ENCODE data around the gene NBL1.

Gene NBL1

DNA sequence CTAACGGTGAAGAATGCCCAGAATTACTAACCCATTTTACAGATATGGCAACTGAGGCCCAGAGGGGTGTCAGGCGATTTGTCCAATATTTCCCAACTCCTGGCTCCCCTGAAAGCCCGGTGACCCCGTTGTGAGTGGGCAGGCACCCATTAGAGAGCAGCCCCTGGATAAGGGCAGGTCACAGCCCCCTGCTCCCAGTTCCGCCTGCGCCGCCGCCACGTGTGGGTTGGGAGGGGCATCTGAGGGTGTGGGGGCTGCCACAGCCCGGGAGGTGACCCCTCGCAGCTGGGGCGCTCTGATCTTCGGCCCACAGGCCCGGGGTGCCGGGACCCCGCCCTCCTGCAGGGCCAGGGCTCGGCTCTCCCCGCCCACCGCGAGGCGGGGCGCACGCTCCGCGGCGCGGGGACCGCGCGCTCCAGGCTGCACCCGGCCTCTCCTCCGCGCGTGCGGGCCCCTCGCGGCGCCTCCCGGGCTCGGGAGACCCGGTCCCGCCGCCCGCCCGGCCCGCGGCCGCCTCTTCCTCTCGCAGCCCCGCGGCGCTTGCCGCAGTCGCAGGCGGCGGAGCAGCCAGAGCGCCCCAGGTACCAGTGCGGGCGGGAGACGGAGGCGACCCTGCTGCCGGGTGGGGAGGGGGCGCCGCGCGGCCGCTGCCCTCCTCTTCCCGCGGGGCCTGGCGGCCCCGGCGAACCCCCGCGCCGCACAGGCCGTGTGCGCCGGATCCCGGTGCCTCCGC is 20.5 kb downstream of the NBL1 start, which contains the start of gene HTR6:
TSS of gene HTR6 (plus strand) at position 423 of the 733 bp plus-strand sequence. CDS start 879 bp downstream, outside the sequence.
- Mint-ChIP-seq H3K4me3 (no peak within 1 kb of the TSS), H3K9me3 (no peaks in the 10 kb centered on the region), H3K36me3 (ENCODE audit: low read depth) (no peaks in the 10 kb centered on the region), H3K27ac (no peak within 1 kb of the TSS), H3K4me1 (ENCODE audit: low read depth) (peaks cover 6% of the 10 kb centered on the region), H3K27me3 (ENCODE audit: low read depth) (peaks cover 69% of the 10 kb centered on the region)

DNA sequence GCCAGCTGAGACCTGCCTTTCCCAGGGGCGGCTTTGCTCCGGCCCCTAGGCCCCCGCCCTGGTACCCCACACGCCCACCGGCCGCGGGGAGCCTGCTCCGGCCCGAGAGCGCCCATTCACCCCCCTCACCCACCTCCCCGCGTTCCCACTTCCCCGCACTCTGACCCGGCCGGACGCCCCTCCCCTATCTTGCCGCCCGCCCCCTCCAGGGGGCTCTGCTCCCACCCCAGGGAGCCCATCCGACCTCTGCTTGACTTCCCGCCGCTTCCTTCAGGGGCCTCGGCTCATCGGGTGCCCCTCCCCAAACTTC is 21.0 kb downstream of the NBL1 start:
- H3K4me1 Mint-ChIP-seq (ENCODE audit: low read depth), result peaks cover 3% of the 10 kb centered on the region
- no peaks in the 10 kb centered on the region for H3K9me3 Mint-ChIP-seq
- H3K27me3 Mint-ChIP-seq (ENCODE audit: low read depth), result peaks cover 71% of the 10 kb centered on the region
- H3K27ac Mint-ChIP-seq, result no peak overlapping the region
- no peak overlapping the region for H3K4me3 Mint-ChIP-seq
- no peaks in the 10 kb centered on the region for H3K36me3 Mint-ChIP-seq (ENCODE audit: low read depth)

DNA sequence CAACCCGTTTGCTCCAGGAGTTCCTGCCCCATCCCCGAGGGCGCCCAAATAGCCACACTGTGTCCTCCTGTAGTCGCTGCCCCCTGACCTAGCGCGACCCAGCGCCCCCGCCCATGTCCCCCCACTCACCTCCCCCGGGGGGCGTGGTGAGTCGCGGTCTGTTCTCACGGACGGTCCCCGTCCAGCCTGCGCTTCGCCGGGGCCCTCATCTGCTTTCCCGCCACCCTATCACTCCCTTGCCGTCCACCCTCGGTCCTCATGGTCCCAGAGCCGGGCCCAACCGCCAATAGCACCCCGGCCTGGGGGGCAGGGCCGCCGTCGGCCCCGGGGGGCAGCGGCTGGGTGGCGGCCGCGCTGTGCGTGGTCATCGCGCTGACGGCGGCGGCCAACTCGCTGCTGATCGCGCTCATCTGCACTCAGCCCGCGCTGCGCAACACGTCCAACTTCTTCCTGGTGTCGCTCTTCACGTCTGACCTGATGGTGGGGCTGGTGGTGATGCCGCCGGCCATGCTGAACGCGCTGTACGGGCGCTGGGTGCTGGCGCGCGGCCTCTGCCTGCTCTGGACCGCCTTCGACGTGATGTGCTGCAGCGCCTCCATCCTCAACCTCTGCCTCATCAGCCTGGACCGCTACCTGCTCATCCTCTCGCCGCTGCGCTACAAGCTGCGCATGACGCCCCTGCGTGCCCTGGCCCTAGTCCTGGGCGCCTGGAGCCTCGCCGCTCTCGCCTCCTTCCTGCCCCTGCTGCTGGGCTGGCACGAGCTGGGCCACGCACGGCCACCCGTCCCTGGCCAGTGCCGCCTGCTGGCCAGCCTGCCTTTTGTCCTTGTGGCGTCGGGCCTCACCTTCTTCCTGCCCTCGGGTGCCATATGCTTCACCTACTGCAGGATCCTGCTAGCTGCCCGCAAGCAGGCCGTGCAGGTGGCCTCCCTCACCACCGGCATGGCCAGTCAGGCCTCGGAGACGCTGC is 21.7 kb downstream of the NBL1 start:
- H3K4me3 Mint-ChIP-seq, result peak overlapping the region; percentile 31
- no peak overlapping the region for H3K27ac Mint-ChIP-seq
- no peaks in the 10 kb centered on the region for H3K9me3 Mint-ChIP-seq
- peaks cover 3% of the 10 kb centered on the region for H3K4me1 Mint-ChIP-seq (ENCODE audit: low read depth)
- H3K27me3 Mint-ChIP-seq (ENCODE audit: low read depth), result peaks cover 73% of the 10 kb centered on the region
- H3K36me3 Mint-ChIP-seq (ENCODE audit: low read depth), result no peaks in the 10 kb centered on the region

DNA sequence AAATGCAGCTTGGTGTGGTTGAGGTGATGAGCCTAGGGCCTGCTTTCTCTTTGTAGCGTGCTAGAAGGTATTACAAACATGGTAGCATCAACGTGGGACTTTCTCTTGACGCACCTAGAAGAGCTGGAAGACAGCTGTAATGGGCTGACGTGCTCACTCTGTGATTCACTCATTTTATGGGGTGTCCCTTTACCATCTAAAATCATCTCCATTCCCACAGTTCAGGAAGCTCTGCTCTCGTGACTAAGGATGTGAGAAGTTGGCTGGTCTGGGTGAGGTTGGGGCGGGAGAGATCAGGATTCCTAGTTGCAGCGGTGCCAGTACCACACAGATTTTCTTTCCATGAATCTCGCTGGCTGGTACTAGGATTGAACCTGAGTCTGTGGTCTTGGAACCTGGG is 24.8 kb downstream of the NBL1 start:
- no peaks in the 10 kb centered on the region for H3K36me3 Mint-ChIP-seq (ENCODE audit: low read depth)
- H3K9me3 Mint-ChIP-seq, result no peaks in the 10 kb centered on the region
- peaks cover 3% of the 10 kb centered on the region for H3K4me1 Mint-ChIP-seq (ENCODE audit: low read depth)
- no peak overlapping the region for H3K4me3 Mint-ChIP-seq
- peaks cover 52% of the 10 kb centered on the region for H3K27me3 Mint-ChIP-seq (ENCODE audit: low read depth)
- no peak overlapping the region for H3K27ac Mint-ChIP-seq

DNA sequence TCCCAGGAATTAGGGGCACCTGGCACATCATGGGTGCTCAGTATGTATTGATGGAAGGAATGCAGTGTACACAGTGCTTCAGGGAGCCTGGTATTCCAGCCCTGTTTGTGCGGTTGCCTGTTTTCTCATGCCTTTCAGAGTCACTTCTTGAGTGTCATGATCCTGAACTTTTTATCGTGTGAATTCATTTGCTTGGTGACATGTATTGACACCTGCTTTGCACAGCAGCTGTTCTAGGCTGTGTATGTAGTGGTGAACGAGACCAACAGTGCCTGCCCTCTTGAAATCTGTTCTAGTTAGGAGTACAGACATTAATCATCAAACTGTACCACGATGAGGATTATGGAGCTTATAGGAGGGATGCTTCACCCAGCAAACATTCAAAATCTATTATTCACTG is 26.7 kb downstream of the NBL1 start:
- H3K4me1 Mint-ChIP-seq (ENCODE audit: low read depth), result peaks cover 2% of the 10 kb centered on the region
- H3K27ac Mint-ChIP-seq, result no peak overlapping the region
- H3K9me3 Mint-ChIP-seq, result no peaks in the 10 kb centered on the region
- H3K27me3 Mint-ChIP-seq (ENCODE audit: low read depth), result peaks cover 42% of the 10 kb centered on the region
- H3K36me3 Mint-ChIP-seq (ENCODE audit: low read depth), result no peaks in the 10 kb centered on the region
- H3K4me3 Mint-ChIP-seq, result no peak overlapping the region

DNA sequence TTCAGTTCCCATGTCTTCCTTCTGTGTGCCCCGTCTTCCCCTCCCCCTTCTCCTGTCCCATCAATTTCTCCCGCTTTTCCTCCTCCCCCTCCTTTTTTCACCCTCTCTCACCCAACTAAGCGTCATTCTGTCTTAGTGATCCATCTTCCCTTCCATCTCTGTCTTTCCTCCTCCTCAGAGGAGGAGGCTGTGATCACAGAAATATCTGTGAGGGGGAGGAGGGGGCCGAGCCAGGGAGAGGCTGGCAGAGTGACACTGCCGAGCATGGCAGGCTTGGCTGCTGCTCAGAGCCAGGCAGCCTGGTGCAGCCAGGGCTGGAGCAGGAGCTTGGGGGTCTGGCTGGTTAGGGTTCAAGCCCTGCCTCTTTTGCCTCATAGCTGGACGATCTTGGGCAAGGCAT is 28.1 kb downstream of the NBL1 start:
- H3K4me1 Mint-ChIP-seq (ENCODE audit: low read depth), result no peaks in the 10 kb centered on the region
- H3K4me3 Mint-ChIP-seq, result no peak overlapping the region
- H3K27me3 Mint-ChIP-seq (ENCODE audit: low read depth), result peaks cover 27% of the 10 kb centered on the region
- no peaks in the 10 kb centered on the region for H3K9me3 Mint-ChIP-seq
- no peak overlapping the region for H3K27ac Mint-ChIP-seq
- no peaks in the 10 kb centered on the region for H3K36me3 Mint-ChIP-seq (ENCODE audit: low read depth)

DNA sequence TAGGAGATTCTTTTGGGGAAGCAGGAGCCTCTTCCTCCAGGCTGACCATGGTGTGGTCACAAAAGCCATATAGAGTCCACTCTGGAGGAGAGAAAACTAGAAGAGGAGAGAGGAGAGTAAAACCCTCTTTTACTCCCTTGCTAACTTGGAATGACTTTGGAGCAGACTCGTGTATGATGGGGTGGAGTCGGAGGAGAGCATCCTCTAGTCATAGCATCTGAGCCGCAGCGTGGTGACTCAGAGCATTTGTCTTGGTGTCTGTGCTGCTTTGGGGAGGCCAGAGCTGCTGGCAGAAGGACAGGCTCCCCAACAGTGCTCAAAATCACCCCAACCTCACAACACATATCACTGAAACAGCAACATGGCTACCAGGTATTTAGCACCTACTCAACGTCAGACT is 31.7 kb downstream of the NBL1 start:
- no peaks in the 10 kb centered on the region for H3K4me1 Mint-ChIP-seq (ENCODE audit: low read depth)
- no peaks in the 10 kb centered on the region for H3K27me3 Mint-ChIP-seq (ENCODE audit: low read depth)
- H3K4me3 Mint-ChIP-seq, result no peak overlapping the region
- no peaks in the 10 kb centered on the region for H3K9me3 Mint-ChIP-seq
- H3K36me3 Mint-ChIP-seq (ENCODE audit: low read depth), result no peaks in the 10 kb centered on the region
- no peak overlapping the region for H3K27ac Mint-ChIP-seq

DNA sequence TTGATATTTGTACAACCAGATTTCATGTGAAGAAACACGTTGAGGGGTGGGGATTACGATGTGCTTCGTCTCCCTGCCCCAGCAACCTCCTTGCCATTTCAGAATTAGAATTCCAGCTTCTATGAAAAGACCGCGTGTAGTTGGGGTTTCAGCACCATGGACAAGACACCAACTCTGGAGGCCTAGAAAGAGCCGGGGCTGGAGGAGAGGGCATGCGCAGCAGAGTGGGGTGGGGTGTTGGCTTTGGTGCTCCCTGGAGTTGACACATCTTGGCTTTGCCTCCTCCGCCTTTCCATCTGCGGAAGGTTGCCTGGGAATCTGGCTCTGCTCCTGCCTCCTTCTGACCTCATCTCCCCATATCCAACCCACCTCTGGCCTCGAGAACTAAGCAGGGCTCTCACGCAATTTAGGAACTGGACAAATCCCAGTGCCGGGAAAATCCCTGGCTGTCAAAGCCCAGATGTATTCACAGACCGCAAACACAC is 32.4 kb downstream of the NBL1 start:
- Mint-ChIP-seq H3K4me3 (no peak overlapping the region), H3K27ac (no peak overlapping the region), H3K4me1 (ENCODE audit: low read depth) (no peaks in the 10 kb centered on the region), H3K27me3 (ENCODE audit: low read depth) (no peaks in the 10 kb centered on the region), H3K9me3 (no peaks in the 10 kb centered on the region), H3K36me3 (ENCODE audit: low read depth) (no peaks in the 10 kb centered on the region)

DNA sequence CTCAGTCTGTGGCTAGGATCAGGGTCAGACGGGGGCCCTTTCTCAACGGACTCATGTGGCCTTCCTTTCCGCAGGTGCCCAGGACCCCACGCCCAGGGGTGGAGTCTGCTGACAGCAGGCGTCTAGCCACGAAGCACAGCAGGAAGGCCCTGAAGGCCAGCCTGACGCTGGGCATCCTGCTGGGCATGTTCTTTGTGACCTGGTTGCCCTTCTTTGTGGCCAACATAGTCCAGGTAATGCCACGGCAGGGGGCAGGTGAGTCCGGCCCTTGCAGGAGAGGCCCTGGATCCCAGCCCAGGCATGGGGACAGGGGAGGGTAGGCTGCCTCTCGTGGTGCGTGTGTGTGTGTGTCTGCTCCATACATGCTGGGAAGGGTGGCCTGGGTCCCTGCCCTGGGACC is 34.4 kb downstream of the NBL1 start:
- Mint-ChIP-seq H3K36me3 (ENCODE audit: low read depth) (no peaks in the 10 kb centered on the region), H3K27me3 (ENCODE audit: low read depth) (no peaks in the 10 kb centered on the region), H3K9me3 (no peaks in the 10 kb centered on the region), H3K27ac (no peak overlapping the region), H3K4me1 (ENCODE audit: low read depth) (no peaks in the 10 kb centered on the region), H3K4me3 (no peak overlapping the region)

DNA sequence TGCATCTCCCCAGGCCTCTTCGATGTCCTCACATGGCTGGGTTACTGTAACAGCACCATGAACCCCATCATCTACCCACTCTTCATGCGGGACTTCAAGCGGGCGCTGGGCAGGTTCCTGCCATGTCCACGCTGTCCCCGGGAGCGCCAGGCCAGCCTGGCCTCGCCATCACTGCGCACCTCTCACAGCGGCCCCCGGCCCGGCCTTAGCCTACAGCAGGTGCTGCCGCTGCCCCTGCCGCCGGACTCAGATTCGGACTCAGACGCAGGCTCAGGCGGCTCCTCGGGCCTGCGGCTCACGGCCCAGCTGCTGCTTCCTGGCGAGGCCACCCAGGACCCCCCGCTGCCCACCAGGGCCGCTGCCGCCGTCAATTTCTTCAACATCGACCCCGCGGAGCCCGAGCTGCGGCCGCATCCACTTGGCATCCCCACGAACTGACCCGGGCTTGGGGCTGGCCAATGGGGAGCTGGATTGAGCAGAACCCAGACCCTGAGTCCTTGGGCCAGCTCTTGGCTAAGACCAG is 34.9 kb downstream of the NBL1 start:
- H3K27me3 Mint-ChIP-seq (ENCODE audit: low read depth), result no peaks in the 10 kb centered on the region
- no peak overlapping the region for H3K4me3 Mint-ChIP-seq
- H3K4me1 Mint-ChIP-seq (ENCODE audit: low read depth), result no peaks in the 10 kb centered on the region
- H3K27ac Mint-ChIP-seq, result no peak overlapping the region
- no peaks in the 10 kb centered on the region for H3K36me3 Mint-ChIP-seq (ENCODE audit: low read depth)
- no peaks in the 10 kb centered on the region for H3K9me3 Mint-ChIP-seq

DNA sequence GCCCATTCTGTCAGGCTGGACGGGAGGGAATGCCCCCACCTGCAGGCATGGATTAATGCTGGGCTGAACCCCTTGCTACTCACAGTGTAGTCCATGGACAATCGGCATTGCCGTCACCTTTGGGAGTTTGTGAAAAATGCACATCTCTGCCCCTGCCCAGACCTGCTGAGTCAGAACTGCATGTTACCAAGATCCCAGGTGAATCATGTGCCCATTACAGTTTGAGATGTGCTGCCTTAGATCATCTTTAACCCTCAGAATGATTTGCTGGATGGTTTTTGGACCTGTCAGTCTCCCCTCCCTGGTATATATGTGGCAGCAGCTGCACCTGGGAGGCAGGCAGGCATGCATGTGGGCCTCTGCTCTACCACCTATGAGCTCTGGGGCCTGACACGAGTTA is 35.6 kb downstream of the NBL1 start:
- Mint-ChIP-seq H3K36me3 (ENCODE audit: low read depth) (no peaks in the 10 kb centered on the region), H3K9me3 (no peaks in the 10 kb centered on the region), H3K4me3 (no peak overlapping the region), H3K27ac (no peak overlapping the region), H3K4me1 (ENCODE audit: low read depth) (no peaks in the 10 kb centered on the region), H3K27me3 (ENCODE audit: low read depth) (no peaks in the 10 kb centered on the region)

DNA sequence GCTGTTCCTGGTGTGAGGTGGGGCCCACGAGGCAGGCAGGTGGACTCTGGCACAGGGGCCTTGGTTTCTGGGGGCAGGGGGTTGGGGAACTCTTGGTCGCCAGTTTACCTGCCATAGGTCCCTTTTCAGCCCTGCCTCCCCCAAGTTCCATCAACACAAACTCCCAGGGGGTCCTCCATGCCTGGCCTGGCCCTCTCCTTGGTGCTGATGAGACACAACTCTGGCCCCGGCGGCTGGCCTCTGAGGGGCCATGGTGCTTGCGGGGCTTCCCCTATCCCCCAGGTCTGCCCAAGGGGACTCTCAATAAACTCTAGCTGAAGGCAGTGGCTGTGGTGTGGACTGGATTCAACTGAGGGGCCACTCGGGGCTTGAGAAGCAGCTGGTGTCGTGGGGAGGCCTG is 36.5 kb downstream of the NBL1 start:
- H3K36me3 Mint-ChIP-seq (ENCODE audit: low read depth), result no peaks in the 10 kb centered on the region
- H3K4me3 Mint-ChIP-seq, result no peak overlapping the region
- H3K9me3 Mint-ChIP-seq, result no peaks in the 10 kb centered on the region
- no peaks in the 10 kb centered on the region for H3K4me1 Mint-ChIP-seq (ENCODE audit: low read depth)
- H3K27ac Mint-ChIP-seq, result no peak overlapping the region
- H3K27me3 Mint-ChIP-seq (ENCODE audit: low read depth), result no peaks in the 10 kb centered on the region

DNA sequence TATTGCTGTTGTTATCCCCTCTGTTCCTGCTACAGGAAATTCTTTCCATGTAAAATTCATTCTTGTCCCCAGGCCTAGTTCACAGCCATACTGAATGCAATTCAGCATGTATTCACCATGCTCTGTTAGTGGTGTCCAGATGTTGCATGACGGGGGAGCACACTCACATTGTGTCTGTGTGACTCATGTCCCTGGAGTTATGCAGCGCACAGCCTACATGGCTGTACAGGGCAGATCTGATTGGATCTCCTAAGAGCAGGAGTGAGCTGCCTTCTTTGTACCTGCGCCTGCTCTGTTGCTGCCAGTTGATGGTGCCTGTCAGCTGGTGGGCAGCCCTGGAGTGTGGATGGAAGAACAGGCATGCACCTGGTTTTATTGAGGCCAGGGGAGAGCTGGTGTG is 38.1 kb downstream of the NBL1 start:
- H3K4me3 Mint-ChIP-seq, result no peak overlapping the region
- peaks cover 2% of the 10 kb centered on the region for H3K36me3 Mint-ChIP-seq (ENCODE audit: low read depth)
- H3K4me1 Mint-ChIP-seq (ENCODE audit: low read depth), result no peaks in the 10 kb centered on the region
- no peaks in the 10 kb centered on the region for H3K27me3 Mint-ChIP-seq (ENCODE audit: low read depth)
- H3K27ac Mint-ChIP-seq, result no peak overlapping the region
- peaks cover under 1% of the 10 kb centered on the region for H3K9me3 Mint-ChIP-seq

DNA sequence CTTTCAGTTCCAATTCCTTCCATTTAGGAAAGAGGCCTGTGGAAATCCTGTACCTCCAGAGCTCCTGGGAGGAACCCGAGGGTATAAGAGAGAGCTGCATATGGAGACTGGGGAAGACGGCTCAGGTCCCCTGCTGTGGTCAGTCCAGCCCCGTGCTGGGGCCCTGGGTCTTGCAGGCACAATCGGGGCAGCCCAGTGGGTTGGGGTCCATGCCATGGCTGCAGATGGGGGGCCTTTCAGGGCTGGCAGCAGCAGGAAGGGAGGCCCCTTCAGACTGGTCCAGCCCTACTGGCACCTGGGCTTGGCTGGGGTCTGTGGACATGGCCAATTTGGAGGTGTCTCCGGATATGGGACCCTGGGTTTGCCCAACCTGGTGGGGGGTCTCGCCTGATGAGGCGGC is 38.8 kb downstream of the NBL1 start:
- H3K36me3 Mint-ChIP-seq (ENCODE audit: low read depth), result peaks cover 7% of the 10 kb centered on the region
- H3K4me3 Mint-ChIP-seq, result no peak overlapping the region
- H3K27me3 Mint-ChIP-seq (ENCODE audit: low read depth), result no peaks in the 10 kb centered on the region
- no peak overlapping the region for H3K27ac Mint-ChIP-seq
- H3K4me1 Mint-ChIP-seq (ENCODE audit: low read depth), result no peaks in the 10 kb centered on the region
- H3K9me3 Mint-ChIP-seq, result peaks cover 4% of the 10 kb centered on the region

DNA sequence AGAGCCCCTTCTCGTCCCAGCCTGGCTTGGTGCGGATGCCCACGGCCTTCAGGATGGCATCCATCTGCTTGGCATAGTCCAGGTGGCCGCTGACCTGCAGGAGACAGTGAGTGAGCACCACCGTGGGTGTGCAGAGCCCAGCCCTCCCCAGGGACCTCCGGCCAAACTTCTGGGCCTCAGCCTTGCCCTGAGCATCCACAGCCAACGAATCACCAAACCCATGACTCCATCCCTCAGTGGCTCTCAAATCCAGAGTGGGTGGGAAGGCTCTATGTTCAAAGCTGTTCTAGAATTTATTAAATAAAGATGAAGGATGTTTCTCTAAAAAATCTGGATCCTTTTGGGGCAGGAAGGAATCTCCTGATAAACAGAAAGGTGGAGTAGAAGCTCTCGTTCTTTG is 39.2 kb downstream of the NBL1 start:
- Mint-ChIP-seq H3K4me1 (ENCODE audit: low read depth) (peaks cover 2% of the 10 kb centered on the region), H3K9me3 (peaks cover 4% of the 10 kb centered on the region), H3K27me3 (ENCODE audit: low read depth) (no peaks in the 10 kb centered on the region), H3K36me3 (ENCODE audit: low read depth) (peaks cover 7% of the 10 kb centered on the region), H3K27ac (no peak overlapping the region), H3K4me3 (no peak overlapping the region)

Measured in T-helper 1 cell treated with Interleukin-12 subunit alpha and Interleukin-12 subunit beta and Interleukin-4 antibody, amounts not matched to agents 30 μg/mL and 1 μg/mL, for 36 hours (primary cell).